Measurements from ENCODE around the gene ADAP1. TPM values are rescaled to one million over a fixed set of nuclear protein-coding genes. Genes with fewer than 3 reads are reported as not detected.

Gene ADAP1
- polyA plus RNA-seq, 1 experiment, result 0.87 TPM

DNA sequence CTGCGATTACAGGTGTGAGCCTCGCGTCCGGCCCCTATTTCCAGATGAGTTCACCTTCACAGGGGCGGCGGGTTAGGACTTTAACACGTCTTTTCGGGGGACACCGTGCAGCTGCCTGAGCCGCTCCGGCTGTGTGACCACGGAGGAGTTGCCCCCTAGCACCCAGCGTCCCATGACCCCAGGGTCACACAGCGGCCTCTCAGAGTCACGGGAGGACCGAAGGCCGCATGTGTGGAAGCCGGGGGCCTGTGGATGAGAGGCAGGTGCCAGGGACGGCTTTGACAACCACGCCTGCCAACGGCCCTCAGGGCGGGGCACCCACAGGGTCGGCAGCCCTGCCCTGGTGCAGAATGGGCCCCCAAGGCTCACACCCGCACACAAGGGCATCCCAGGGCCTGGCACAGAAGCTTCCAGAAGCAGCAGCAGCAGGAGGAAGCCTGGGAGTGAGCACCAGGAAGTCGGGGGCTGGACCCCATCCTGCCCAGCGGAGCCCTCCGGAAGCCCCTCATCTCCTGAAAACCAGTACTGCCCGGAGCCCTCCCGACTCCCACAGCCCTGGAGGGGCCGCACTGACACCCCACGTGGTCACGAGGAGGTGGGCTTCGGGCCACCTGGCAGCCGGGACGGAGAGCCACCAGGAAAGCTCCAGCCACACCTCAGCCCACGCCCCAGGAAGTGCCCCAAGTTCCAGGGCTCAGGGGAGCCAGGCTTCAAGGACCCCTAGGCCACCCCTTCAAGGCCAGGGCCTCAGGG lies 32.7 kb downstream of the ADAP1 start:
- Histone ChIP-seq H3K9me3 (ENCODE audit: control insufficient read depth, insufficient read depth, low read length) (no peaks in the 10 kb centered on the region; the same call in 1 of the 2 replicates), H3K4me3 (ENCODE audit: low read depth, low read length) (no peak overlapping the region), H3K27me3 (ENCODE audit: control insufficient read depth, insufficient read depth, low read length) (no peaks in the 10 kb centered on the region), H3K27ac (ENCODE audit: low read depth, low read length) (no peak overlapping the region)
- CTCF ChIA-PET, result no interaction called here
- TF ChIP-seq, protein P1, sequence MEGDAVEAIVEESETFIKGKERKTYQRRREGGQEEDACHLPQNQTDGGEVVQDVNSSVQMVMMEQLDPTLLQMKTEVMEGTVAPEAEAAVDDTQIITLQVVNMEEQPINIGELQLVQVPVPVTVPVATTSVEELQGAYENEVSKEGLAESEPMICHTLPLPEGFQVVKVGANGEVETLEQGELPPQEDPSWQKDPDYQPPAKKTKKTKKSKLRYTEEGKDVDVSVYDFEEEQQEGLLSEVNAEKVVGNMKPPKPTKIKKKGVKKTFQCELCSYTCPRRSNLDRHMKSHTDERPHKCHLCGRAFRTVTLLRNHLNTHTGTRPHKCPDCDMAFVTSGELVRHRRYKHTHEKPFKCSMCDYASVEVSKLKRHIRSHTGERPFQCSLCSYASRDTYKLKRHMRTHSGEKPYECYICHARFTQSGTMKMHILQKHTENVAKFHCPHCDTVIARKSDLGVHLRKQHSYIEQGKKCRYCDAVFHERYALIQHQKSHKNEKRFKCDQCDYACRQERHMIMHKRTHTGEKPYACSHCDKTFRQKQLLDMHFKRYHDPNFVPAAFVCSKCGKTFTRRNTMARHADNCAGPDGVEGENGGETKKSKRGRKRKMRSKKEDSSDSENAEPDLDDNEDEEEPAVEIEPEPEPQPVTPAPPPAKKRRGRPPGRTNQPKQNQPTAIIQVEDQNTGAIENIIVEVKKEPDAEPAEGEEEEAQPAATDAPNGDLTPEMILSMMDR (IDR thresholded peaks at IDR 0.05; ENCODE audit: low read depth, low read length), result no peak
- DNase-seq (ENCODE audit: low read depth, low spot score), result no peak
- POLR2A ChIA-PET, result no interaction called here

DNA sequence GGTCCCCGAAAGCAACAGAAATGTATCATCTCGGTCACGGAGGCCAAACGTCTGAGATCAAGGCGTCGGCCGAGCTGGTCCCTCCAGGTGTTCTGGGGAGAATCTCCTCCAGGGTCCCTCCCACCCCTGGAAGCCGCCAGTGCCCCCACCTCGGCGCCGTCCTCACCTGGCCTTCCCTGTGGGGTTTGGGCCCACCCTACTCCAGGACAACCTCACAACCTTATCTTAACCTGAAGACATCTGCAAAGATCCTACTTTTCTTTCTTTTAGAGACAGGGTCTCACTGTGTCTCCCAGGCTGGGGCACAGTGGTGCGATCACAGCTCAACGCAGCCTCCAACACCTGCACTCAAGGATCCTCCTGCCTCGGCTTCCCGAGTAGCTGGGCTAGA lies 33.4 kb downstream of the ADAP1 start:
- H3K9me3 ChIP-seq (ENCODE audit: control insufficient read depth, insufficient read depth, low read length), result no peaks in the 10 kb centered on the region; the same call in 1 of the 2 replicates
- H3K27ac ChIP-seq (ENCODE audit: low read depth, low read length), result no peak overlapping the region
- POLR2A ChIA-PET, result no interaction called here
- no peaks in the 10 kb centered on the region for H3K27me3 ChIP-seq (ENCODE audit: control insufficient read depth, insufficient read depth, low read length)
- CTCF ChIA-PET, result no interaction called here
- no peak overlapping the region for H3K4me3 ChIP-seq (ENCODE audit: low read depth, low read length)
- TF ChIP-seq, protein P1 (IDR thresholded peaks at IDR 0.05; ENCODE audit: low read depth, low read length), result no peak
- DNase-seq (ENCODE audit: low read depth, low spot score), result no peak

DNA sequence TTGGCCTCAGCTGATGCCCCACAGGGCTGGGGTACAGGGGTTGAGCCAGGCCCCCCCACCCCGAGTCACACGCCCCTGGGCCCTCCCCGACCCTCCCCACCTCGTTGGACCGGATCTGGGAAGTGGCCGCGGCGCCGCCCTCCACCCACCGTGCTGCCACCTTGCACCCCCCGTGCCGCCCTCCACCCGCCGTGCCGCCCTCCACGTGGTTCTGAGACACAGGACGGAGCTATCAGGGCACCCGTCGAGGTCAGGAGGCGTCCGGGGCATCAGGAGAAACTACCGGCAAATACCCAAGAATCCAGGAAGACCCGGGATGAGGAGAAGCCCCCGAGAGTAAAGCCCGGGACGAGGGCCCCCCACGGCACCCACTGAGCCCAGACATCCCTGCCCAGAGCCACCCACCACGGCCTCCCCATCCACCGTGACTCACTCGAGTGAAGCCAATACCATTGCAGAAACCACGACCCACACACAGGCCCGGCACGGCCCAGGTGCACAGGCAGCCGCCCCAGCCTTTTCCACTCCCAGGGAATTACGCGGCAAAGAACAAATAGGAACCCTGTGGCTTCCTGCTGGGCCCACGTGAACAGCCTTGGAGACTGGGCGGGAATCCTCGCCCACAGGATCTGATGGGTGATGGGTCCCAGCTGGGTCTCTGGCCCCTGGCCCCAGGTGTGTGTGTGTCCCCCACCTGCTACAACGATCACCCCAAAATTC lies 34.0 kb downstream of the ADAP1 start:
- TF ChIP-seq, protein P1 (IDR thresholded peaks at IDR 0.05; ENCODE audit: low read depth, low read length), result no peak
- ChIA-PET CTCF (no interaction called here), POLR2A (no interaction called here)
- Histone ChIP-seq H3K9me3 (ENCODE audit: control insufficient read depth, insufficient read depth, low read length) (no peaks in the 10 kb centered on the region; the same call in 1 of the 2 replicates), H3K4me3 (ENCODE audit: low read depth, low read length) (no peak overlapping the region), H3K27ac (ENCODE audit: low read depth, low read length) (no peak overlapping the region), H3K27me3 (ENCODE audit: control insufficient read depth, insufficient read depth, low read length) (no peaks in the 10 kb centered on the region)
- DNase-seq (ENCODE audit: low read depth, low spot score), result no peak

DNA sequence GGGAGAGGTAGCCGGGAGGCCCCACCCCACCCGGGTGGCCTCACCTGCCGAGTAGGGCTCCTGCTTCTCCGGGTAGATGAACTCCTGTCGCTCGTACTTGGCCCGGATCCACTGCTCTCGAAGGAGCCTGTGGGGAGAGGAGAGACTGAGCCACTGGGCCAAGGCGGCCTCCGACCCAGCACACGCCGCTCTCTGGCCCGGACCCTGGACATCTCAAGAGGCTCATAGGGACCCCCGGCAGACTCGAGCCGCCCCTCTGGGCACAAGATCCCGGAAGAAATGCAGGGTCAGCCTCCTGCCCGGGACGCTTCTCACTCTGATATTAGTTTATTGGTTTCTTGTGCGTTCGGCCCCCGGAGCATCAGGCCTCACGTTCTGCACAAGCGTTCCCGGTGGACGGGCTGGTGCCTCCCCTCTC lies 34.5 kb downstream of the ADAP1 start:
- TF ChIP-seq, protein P1 (IDR thresholded peaks at IDR 0.05; ENCODE audit: low read depth, low read length), result no peak
- ChIA-PET POLR2A (no interaction called here), CTCF (no interaction called here)
- H3K4me3 ChIP-seq (ENCODE audit: low read depth, low read length), result no peak overlapping the region
- H3K9me3 ChIP-seq (ENCODE audit: control insufficient read depth, insufficient read depth, low read length), result no peaks in the 10 kb centered on the region; the same call in 1 of the 2 replicates
- DNase-seq (ENCODE audit: low read depth, low spot score), result no peak
- no peaks in the 10 kb centered on the region for H3K27me3 ChIP-seq (ENCODE audit: control insufficient read depth, insufficient read depth, low read length)
- H3K27ac ChIP-seq (ENCODE audit: low read depth, low read length), result no peak overlapping the region

DNA sequence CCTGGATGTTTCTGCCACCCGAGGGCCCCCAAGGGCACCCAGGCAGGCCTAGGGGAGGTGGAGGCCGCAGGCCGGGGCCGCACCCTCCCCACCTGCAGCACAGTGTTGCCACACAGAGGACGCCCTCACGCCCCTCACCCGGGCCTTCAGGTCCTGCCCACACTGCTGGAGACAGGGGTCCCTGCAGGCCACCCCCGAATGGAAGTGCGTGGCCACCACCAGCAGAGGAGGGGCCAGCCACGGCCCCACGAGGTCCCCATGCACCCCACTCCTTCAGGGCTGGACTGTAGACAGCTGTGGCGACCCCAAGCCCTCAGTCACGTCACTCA lies 35.4 kb downstream of the ADAP1 start:
- DNase-seq (ENCODE audit: low read depth, low spot score), result no peak
- Histone ChIP-seq H3K27me3 (ENCODE audit: control insufficient read depth, insufficient read depth, low read length) (no peaks in the 10 kb centered on the region), H3K4me3 (ENCODE audit: low read depth, low read length) (no peak overlapping the region), H3K27ac (ENCODE audit: low read depth, low read length) (no peak overlapping the region), H3K9me3 (ENCODE audit: control insufficient read depth, insufficient read depth, low read length) (no peaks in the 10 kb centered on the region; the same call in 1 of the 2 replicates)
- TF ChIP-seq, protein P1 (IDR thresholded peaks at IDR 0.05; ENCODE audit: low read depth, low read length), result no peak
- ChIA-PET CTCF (no interaction called here), POLR2A (no interaction called here)

Data from AG04450 (cell line).